Kidney capillary endothelial cell (primary cell): ENCODE measurements around the gene STAB1.

Experiments used
- DNase-seq: peaks from one replicate; pipeline ENCODE4 v3.0.0-alpha.2; 2018; ENCODE audit warnings: low spot score

STAB1 gene

GRCh38 chr3:52458031-52458760 lies 36.9 kb upstream of the STAB1 start:
- no peak for DNase-seq

- DNase-seq: no peak
Observed at GRCh38 chr3:52458770-52459545, 36.2 kb upstream of the STAB1 start.

GRCh38 chr3:52461874-52462273 lies 33.3 kb upstream of the STAB1 start:
- DNase-seq: no peak

- DNase-seq: no peak
Observed at GRCh38 chr3:52463416-52463815, 31.7 kb upstream of the STAB1 start.

- no peak for DNase-seq
Observed at GRCh38 chr3:52468336-52468735, 26.8 kb upstream of the STAB1 start.

- no peak for DNase-seq
Observed at GRCh38 chr3:52469001-52469400, 26.1 kb upstream of the STAB1 start.

- DNase-seq: no peak
Observed at GRCh38 chr3:52470920-52471319, 24.2 kb upstream of the STAB1 start.

GRCh38 chr3:52471371-52472238 lies 23.5 kb upstream of the STAB1 start:
- DNase-seq: peak; percentile 56

- no peak for DNase-seq
Observed at GRCh38 chr3:52472239-52473000, 22.7 kb upstream of the STAB1 start.

GRCh38 chr3:52473026-52473425 lies 22.1 kb upstream of the STAB1 start:
- no peak for DNase-seq

- no peak for DNase-seq
Observed at GRCh38 chr3:52477076-52477795, 17.9 kb upstream of the STAB1 start.

GRCh38 chr3:52477796-52478095 lies 17.4 kb upstream of the STAB1 start:
- no peak for DNase-seq

- DNase-seq: no peak
Observed at GRCh38 chr3:52479037-52479876, 15.9 kb upstream of the STAB1 start.

- no peak for DNase-seq
Observed at GRCh38 chr3:52479877-52480575, 15.1 kb upstream of the STAB1 start.

- no peak for DNase-seq
Observed at GRCh38 chr3:52480768-52481715, 14.1 kb upstream of the STAB1 start.

GRCh38 chr3:52481819-52482521 lies 13.2 kb upstream of the STAB1 start:
- peak; percentile 49 for DNase-seq

- DNase-seq: no peak
Observed at GRCh38 chr3:52483081-52483480, 12.1 kb upstream of the STAB1 start.
